NCI-H69 (cell line): ENCODE measurements around the gene LIPM.

Source experiments
- DNase-seq: peaks from one replicate; lab custom pipeline; 2025; lab: John Stamatoyannopoulos, UW

Gene LIPM

GRCh38 chr10:88802523-88803285, at the start of gene LIPM:
Gene LIPM (plus strand): TSS chr10:88802730. CDS start chr10:88802897, 167 bp downstream.
- no peak for DNase-seq

GRCh38 chr10:88754287-88754686, 48.2 kb upstream of the LIPM start:
- DNase-seq, result no peak

- no peak for DNase-seq
Observed at GRCh38 chr10:88755753-88756152, 46.8 kb upstream of the LIPM start.

- no peak for DNase-seq
Observed at GRCh38 chr10:88756660-88757059, 45.9 kb upstream of the LIPM start.

- no peak for DNase-seq
Observed at GRCh38 chr10:88759366-88760101, 43.0 kb upstream of the LIPM start, which contains the start of gene LIPN. Gene LIPN (plus strand): TSS chr10:88760020. CDS start chr10:88761406, 1,386 bp downstream.

GRCh38 chr10:88762906-88763305, 39.6 kb upstream of the LIPM start:
- DNase-seq, result no peak

GRCh38 chr10:88763441-88763840, 39.1 kb upstream of the LIPM start:
- DNase-seq, result peak; percentile 46

GRCh38 chr10:88764110-88764509, 38.4 kb upstream of the LIPM start:
- no peak for DNase-seq

GRCh38 chr10:88765816-88766215, 36.7 kb upstream of the LIPM start:
- DNase-seq, result no peak

GRCh38 chr10:88769384-88769783, 33.1 kb upstream of the LIPM start:
- no peak for DNase-seq

GRCh38 chr10:88781206-88781605, 21.3 kb upstream of the LIPM start:
- DNase-seq, result no peak

- no peak for DNase-seq
Observed at GRCh38 chr10:88782222-88782621, 20.3 kb upstream of the LIPM start.

- DNase-seq, result no peak
Observed at GRCh38 chr10:88783724-88784123, 18.8 kb upstream of the LIPM start.

GRCh38 chr10:88786032-88786770, 16.3 kb upstream of the LIPM start:
- no peak for DNase-seq

- no peak for DNase-seq
Observed at GRCh38 chr10:88787463-88787862, 15.1 kb upstream of the LIPM start.

GRCh38 chr10:88788924-88789323, 13.6 kb upstream of the LIPM start:
- no peak for DNase-seq

- DNase-seq, result peak; percentile 55
Observed at GRCh38 chr10:88791924-88792323, 10.6 kb upstream of the LIPM start.

- no peak for DNase-seq
Observed at GRCh38 chr10:88792661-88793060, 9.9 kb upstream of the LIPM start.

- peak; percentile 7 for DNase-seq
Observed at GRCh38 chr10:88793712-88794299, 8.7 kb upstream of the LIPM start.

- DNase-seq, result no peak
Observed at GRCh38 chr10:88794731-88795130, 7.8 kb upstream of the LIPM start.

- DNase-seq, result no peak
Observed at GRCh38 chr10:88800152-88801125, 2.1 kb upstream of the LIPM start.
